GM18526 (cell line): Measurements from ENCODE around the gene RNU6-8.

Experiments used
- POLR2A ChIP-seq: IDR thresholded peaks from 3 replicates; pipeline ENCODE4 v1.6.1; 2011; ENCODE audit not compliant: insufficient read length; ENCODE audit errors: extremely low read depth

RNU6-8 gene

GRCh38 chr14:32186248-32186647 lies 16.8 kb downstream of the RNU6-8 start:
- TF ChIP-seq POLR2A: no peak

- TF ChIP-seq POLR2A: no peak
Measured at GRCh38 chr14:32185097-32185496, 18.0 kb downstream of the RNU6-8 start.

GRCh38 chr14:32183151-32184058 lies 19.7 kb downstream of the RNU6-8 start:
- TF ChIP-seq POLR2A: no peak

- TF ChIP-seq POLR2A: no peak
Measured at GRCh38 chr14:32171469-32171868, 31.6 kb downstream of the RNU6-8 start.

- TF ChIP-seq POLR2A: no peak
Measured at GRCh38 chr14:32169191-32169590, 33.9 kb downstream of the RNU6-8 start.

GRCh38 chr14:32167907-32168306 lies 35.2 kb downstream of the RNU6-8 start:
- TF ChIP-seq POLR2A: no peak

GRCh38 chr14:32166924-32167323 lies 36.1 kb downstream of the RNU6-8 start:
- TF ChIP-seq POLR2A: no peak

- no peak for TF ChIP-seq POLR2A
Measured at GRCh38 chr14:32166029-32166428, 37.0 kb downstream of the RNU6-8 start.
